B cell (primary cell): ENCODE results near the gene TP53. TPM values are rescaled to one million over a fixed set of nuclear protein-coding genes. Genes with fewer than 3 reads are reported as not detected.

Experiments
- ATAC-seq: fragments of 200-7000 bp; cut with Tn5 transposase; one replicate; pipeline ENCODE4 v1.10.0; 2021; ENCODE audit warnings: low read depth, mild to moderate bottlenecking, moderate number of reproducible peaks, moderate library complexity
- CTCF ChIA-PET: fragments of 350-600 bp; sonication (Branson Sonifier 250); formaldehyde crosslinking; loops from one replicate; lab custom pipeline; 2021; ENCODE audit warnings: antibody characterized with exemption, inconsistent platforms; lab: Charles Lee
- POLR2A ChIA-PET: fragments of 350-600 bp; sonication (Branson Sonifier 250); formaldehyde crosslinking; loops from one replicate; lab custom pipeline; 2021; ENCODE audit warnings: antibody characterized with exemption; lab: Charles Lee
- DNase-seq: peaks from one replicate; pipeline ENCODE4 v3.0.0; 2013
- H2AFZ ChIP-seq: 2 replicates; pipeline ENCODE4 v1.6.1; 2012; ENCODE audit warnings: mild to moderate bottlenecking, low read depth, low read length; ENCODE audit not compliant: insufficient read depth, poor library complexity, severe bottlenecking
- H3K27ac ChIP-seq, 2 donors: 1 replicate in 1 of 2; 2 replicates in 1 of 2; pipeline ENCODE4 v1.5.1; 2012 to 2013; ENCODE audit warnings: low read length in 2 of 2, mild to moderate bottlenecking in 2 of 2, moderate library complexity in 1 of 2
- H3K27me3 ChIP-seq, 4 experiments: fragments of 200-600 bp in 1 of 4; sonication (generic) in 1 of 4; replicated peaks in 1 of 4; 1 replicate in 2 of 4; 2 replicates in 2 of 4; pipeline versions ENCODE4 v1.6.1 to v1.7.0; 2013 to 2016; ENCODE audit warnings: low read length in 3 of 4, mild to moderate bottlenecking in 2 of 4, mixed read lengths in 1 of 4, moderate library complexity in 1 of 4; ENCODE audit not compliant: insufficient read depth in 4 of 4, control insufficient read depth in 3 of 4; ENCODE audit errors: control extremely low read depth in 1 of 4
- H3K36me3 ChIP-seq, 2 experiments: replicated peaks in 1 of 2; 1 replicate in 1 of 2; 2 replicates in 1 of 2; pipeline versions ENCODE4 v1.6.1 to v1.7.1; 2013; ENCODE audit warnings: low read length in 1 of 2; ENCODE audit not compliant: insufficient read depth in 2 of 2, control insufficient read depth in 1 of 2; ENCODE audit errors: control extremely low read depth in 1 of 2, extremely low read depth in 1 of 2
- H3K4me1 ChIP-seq, 2 donors: fragments of 200-600 bp in 1 of 2; sonication (generic) in 1 of 2; 1 replicate in 1 of 2; 2 replicates in 1 of 2; pipeline versions ENCODE4 v1.5.1 to v1.6.1; 2013 to 2017; ENCODE audit warnings: low read length in 2 of 2; ENCODE audit not compliant: control insufficient read depth in 2 of 2, insufficient read depth in 2 of 2
- H3K4me2 ChIP-seq: replicated peaks from 2 replicates; pipeline ENCODE3; 2012; ENCODE audit warnings: mild to moderate bottlenecking, low read depth, low read length; ENCODE audit not compliant: poor library complexity, severe bottlenecking
- H3K4me3 ChIP-seq, 5 experiments: fragments of 200-600 bp in 1 of 5; sonication (generic) in 1 of 5; 1 replicate in 3 of 5; 2 replicates in 2 of 5; pipeline versions ENCODE4 v1.5.1 to v1.7.0; 2011 to 2016; ENCODE audit warnings: low read length in 4 of 5, mild to moderate bottlenecking in 4 of 5, low read depth in 2 of 5, control low read depth in 1 of 5, moderate library complexity in 1 of 5; ENCODE audit not compliant: insufficient read depth in 1 of 5; ENCODE audit errors: control extremely low read depth in 1 of 5, extremely low read depth in 1 of 5
- H3K79me2 ChIP-seq: fragments of 200-600 bp; sonication (generic); one replicate; pipeline ENCODE4 v1.6.0; 2016; ENCODE audit warnings: low read length; ENCODE audit not compliant: control insufficient read depth, insufficient read depth
- H3K9ac ChIP-seq: fragments of 200-600 bp; sonication (generic); 2 replicates; pipeline ENCODE4 v1.6.1; 2017; ENCODE audit warnings: mild to moderate bottlenecking, low read length, moderate library complexity
- H3K9me3 ChIP-seq, 3 donors: one replicate each; pipeline versions ENCODE4 v1.6.1 to v1.7.1; 2013; ENCODE audit warnings: low read length in 2 of 3; ENCODE audit not compliant: control insufficient read depth in 2 of 3, insufficient read depth in 1 of 3; ENCODE audit errors: control extremely low read depth in 1 of 3
- H4K20me1 ChIP-seq: 2 replicates; pipeline ENCODE4 v1.6.0; 2012; ENCODE audit warnings: mild to moderate bottlenecking, low read length; ENCODE audit not compliant: insufficient read depth, control insufficient read depth, poor library complexity, severe bottlenecking
- H3K27ac Mint-ChIP-seq: one replicate; pipeline ENCODE4 v1.8.0; 2021; ENCODE audit warnings: mixed read lengths
- H3K27me3 Mint-ChIP-seq: one replicate; pipeline ENCODE4 v1.8.0; 2021; ENCODE audit warnings: mixed read lengths
- H3K4me1 Mint-ChIP-seq: one replicate; pipeline ENCODE4 v1.8.0; 2021; ENCODE audit warnings: mixed read lengths
- H3K4me3 Mint-ChIP-seq: one replicate; pipeline ENCODE4 v1.8.0; 2021; ENCODE audit warnings: mixed read lengths
- H3K9me3 Mint-ChIP-seq: one replicate; pipeline ENCODE4 v1.8.0; 2022; ENCODE audit warnings: mixed read lengths; ENCODE audit not compliant: insufficient read depth
- CTCF ChIP-seq: fragments of 200-600 bp; IDR thresholded peaks from one replicate; pipeline ENCODE4 v1.8.0; 2022; ENCODE audit warnings: antibody characterized with exemption, mild to moderate bottlenecking
- EZH2 ChIP-seq: IDR thresholded peaks from 2 replicates; pipeline ENCODE4 v1.6.1; 2012; ENCODE audit warnings: borderline replicate concordance, low read depth, mild to moderate bottlenecking, moderate library complexity, low read length; ENCODE audit not compliant: insufficient read depth, poor library complexity, severe bottlenecking
- WGBS: methylation state at CpG from one replicate; pipeline ENCODE4 v1.1.5; 2013; ENCODE audit warnings: missing lambda C conversion rate; ENCODE audit not compliant: insufficient coverage; 5-methylcytosine and 5-hydroxymethylcytosine counted together
- intact Hi-C: fragments of 100-400 bp; cut with micrococcal nuclease; formaldehyde crosslinking; loops from one replicate; pipeline ENCODE4 v1.10.0; 2022
- polyA plus RNA-seq: library from polyadenylated mRNA; depleted of rRNA; stranded (reverse); fragments of >200 nt; gene quantifications from 2 replicates; pipeline ENCODE4 v1.2.3, GENCODE V29; 2012
- total RNA-seq, 2 donors: library from RNA; stranded (reverse); fragments of 120-200 nt in 1 of 2; gene quantifications; 1 replicate in 1 of 2; 2 replicates in 1 of 2; pipeline versions ENCODE4 v1.2.3 to v1.2.4, GENCODE V29; 2013 to 2022

TP53 gene
- total and polyA plus RNA-seq, 2 donors (not counting 1 experiment from before 2014, with no cell fraction given) = 76.1 to 89.9 TPM

- Histone ChIP-seq H3K36me3 (peaks cover 2 to 4% of the 10 kb centered on the region in 2 experiments), H4K20me1 (peaks cover 13% of the 10 kb centered on the region), H3K27me3 (no peaks in the 10 kb centered on the region), H3K9ac (peak overlapping the region; percentile 97), H2AFZ (peak overlapping the region; percentile 75), H3K27ac (peak overlapping the region; percentile 94 to 99), H3K4me1 (peaks cover 22 to 32% of the 10 kb centered on the region in 2 donors), H3K4me2 (peak overlapping the region; percentile 84), H3K79me2 (peaks cover 79% of the 10 kb centered on the region), H3K9me3 (no peaks in the 10 kb centered on the region), H3K4me3 (peak overlapping the region; percentile 68 to 100 (median 100))
- ChIA-PET CTCF (interaction anchor here (0.7 to 5.2 kb wide), 3 partner anchors 54 to 1890 kb away, joined by 3 to 35 read pairs (median 5); partner anchors contain the start of genes SHBG and SOX15), POLR2A (interaction anchor here (1.0 to 3.6 kb wide), 5 partner anchors 9 to 200 kb away, joined by 3 to 35 read pairs (median 9); partner anchors contain the start of genes FXR2, MPDU1 and POLR2A)
- H3K4me1 Mint-ChIP-seq = peaks cover 36% of the 10 kb centered on the region
- DNase-seq (no peak), ATAC-seq (no peak)
- intact Hi-C loops = loop anchor here (5.0 kb wide), 5 partner anchors 157 to 1033 kb away; partner anchors contain the start of genes C17orf100, CTDNEP1, CYB5D1 and ELP5
- peak overlapping the region; percentile 98 for H3K4me3 Mint-ChIP-seq
- peak overlapping the region; percentile 100 for H3K27ac Mint-ChIP-seq
- 75% methylated on average over 8 of the region's 15 CpGs for WGBS
- H3K9me3 Mint-ChIP-seq = no peaks in the 10 kb centered on the region
- no peak for TF ChIP-seq EZH2
- TF ChIP-seq CTCF = no peak
- H3K27me3 Mint-ChIP-seq = no peaks in the 10 kb centered on the region
Measured at GRCh38 chr17:7684851-7685532, 2.3 kb downstream of the TP53 start.
